HG03378 (cell line): ENCODE data around the gene LRRD1.
"Not testable (repeated sequence)": the region's sequence is repeated elsewhere in the genome, so short reads cannot be mapped to it uniquely, and the experiment has no call there.

Source experiments
- ATAC-seq: cut with Tn5 transposase; IDR thresholded peaks from one replicate; pipeline ENCODE4 v1.9.1; 2021; ENCODE audit warnings: mild to moderate bottlenecking, moderate library complexity; ENCODE audit not compliant: unreplicated experiment

LRRD1 gene

DNA sequence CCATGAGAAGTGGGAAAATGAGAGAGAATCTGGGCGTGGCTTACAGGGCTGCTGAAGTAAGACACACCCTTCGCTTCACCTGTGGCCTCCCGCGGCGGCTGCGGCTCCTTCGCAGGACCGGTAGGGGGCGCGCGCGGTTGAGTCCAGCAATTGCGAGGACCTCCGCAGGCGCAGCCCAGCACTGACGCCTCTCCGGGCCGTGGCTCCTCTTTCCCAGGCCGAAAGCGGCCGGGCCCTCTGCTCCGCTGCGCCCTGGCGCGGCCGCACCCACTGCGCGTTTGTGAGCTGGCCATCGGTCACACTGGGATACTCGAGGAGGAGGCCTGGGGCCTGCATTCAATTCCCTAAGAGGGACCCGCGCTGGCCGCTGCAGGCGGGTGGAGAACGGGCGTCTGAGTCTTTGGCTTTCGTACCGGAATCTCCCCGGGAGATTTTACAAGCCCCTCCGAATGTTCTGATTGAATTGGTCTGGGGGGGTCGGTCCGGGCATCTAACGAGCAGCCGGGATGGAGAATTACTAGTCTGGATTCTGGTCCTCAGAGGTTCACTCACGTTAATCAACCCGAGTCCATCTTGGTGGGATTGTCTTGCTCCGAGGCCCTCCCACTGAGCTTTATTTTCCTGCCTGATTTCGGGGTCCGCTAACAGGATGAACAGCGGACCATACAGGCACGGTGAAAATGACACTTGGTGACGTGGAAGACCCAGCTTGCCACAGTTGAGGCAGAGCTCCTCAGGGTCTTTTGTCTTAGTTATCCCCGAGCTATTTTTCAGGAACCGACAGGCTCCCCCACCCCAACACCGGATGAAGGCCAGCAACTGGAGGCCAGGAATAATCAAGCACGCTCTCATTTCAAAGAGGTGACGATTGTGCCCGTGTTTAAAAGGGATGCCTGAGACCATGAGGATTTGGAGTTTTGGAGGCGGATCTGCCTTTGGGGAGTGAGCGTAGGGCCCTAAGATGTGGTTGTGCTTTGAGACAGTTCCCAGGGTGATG is at the start of gene LRRD1:
Gene LRRD1 (minus strand): TSS at position 215 of the 997 bp plus-strand sequence. CDS start 13,940 bp downstream, outside the sequence.
- peak; percentile 89 for ATAC-seq

DNA sequence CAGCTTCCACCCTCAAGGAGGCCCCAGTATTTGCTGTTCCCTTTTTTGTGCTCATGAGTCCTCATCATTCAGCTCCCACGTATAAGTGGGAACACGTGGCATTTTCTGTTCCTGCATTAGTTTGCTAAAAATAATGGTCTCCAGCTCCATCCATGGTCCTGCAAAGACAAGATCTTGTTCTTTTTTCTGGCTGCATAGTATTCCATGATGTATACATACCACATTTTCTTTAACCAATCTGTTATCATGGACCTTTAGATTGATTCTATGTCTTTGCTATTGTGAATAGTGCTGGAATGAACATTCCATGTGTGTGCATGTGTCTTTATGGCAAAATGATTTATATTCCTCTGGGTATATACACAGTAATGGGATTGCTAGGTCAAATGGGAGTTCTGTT is 49.8 kb upstream of the LRRD1 start:
- no peak for ATAC-seq

DNA sequence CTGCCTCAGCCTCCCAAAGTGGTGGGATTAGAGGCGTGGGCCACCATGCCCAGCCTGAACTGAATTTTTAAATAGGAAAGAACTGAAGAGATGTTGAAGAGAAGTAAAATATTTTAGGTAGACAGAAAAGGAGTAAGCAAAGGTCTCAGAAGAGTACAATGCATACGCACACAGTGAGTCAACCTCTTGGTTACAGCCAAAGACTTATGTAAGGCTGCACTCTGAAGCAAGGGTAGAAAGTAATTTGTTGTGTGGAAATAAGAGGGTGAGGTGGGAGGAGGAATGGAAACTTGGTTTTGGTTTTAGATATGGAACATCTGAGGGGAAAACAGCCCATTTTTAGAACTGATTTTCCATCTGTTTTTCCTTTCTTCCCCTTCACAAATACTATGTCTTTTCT is 49.2 kb upstream of the LRRD1 start:
- no peak for ATAC-seq

DNA sequence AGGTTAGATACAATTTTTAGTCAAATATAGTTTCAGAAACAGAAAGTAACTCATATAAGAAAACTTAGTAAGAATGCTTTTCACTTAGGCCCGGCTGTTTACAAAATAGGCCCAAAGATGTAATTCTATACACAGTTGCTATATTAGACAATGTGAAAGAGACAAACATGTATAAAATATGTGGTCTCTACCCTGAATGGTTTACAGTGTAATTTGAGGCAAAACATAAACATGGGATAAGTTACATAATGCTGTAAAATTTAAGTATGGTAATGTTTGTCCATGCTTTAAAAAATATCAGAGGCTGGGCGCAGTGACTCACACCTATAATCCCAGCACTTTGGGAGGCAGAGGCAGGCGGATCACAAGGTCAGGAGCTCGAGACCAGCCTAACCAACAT is 48.0 kb upstream of the LRRD1 start:
- no peak for ATAC-seq

DNA sequence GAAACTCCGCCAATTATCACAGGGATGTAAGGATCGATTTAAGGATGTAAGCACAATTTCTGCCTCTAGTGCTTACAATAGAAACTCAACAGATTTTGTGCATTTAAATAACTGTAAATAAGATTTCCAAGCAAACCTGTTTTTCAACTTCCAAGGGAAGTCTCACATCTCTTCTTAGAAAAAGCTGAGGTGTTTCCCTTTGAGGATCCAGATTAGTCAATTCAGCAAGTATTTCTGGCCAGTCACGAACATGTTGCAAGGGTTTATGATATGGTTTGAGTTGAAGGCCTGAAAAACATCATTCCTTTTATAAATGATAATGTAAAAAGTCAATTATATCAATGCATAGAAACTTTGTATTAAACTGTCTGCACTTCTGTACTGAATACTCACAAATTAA is 42.8 kb upstream of the LRRD1 start:
- ATAC-seq = no peak

DNA sequence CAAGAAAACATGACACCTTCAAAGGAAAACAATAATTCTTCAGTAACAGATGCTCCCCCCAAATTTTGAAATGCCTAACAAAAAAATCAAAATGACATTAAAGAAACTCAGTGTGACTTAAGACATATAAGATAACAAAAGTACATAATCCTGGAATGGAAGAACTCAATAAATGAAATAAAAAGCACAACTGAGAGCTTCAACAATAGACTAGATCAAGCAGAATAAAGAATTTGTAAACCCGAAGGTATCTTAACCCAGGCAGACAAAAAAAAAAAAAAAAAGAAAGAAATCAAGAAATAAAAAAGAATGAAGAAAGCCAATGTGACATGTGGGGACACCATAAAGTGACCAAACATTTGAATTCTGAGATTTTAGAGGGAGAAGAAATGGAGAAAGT is 27.7 kb upstream of the LRRD1 start:
- ATAC-seq = no peak

DNA sequence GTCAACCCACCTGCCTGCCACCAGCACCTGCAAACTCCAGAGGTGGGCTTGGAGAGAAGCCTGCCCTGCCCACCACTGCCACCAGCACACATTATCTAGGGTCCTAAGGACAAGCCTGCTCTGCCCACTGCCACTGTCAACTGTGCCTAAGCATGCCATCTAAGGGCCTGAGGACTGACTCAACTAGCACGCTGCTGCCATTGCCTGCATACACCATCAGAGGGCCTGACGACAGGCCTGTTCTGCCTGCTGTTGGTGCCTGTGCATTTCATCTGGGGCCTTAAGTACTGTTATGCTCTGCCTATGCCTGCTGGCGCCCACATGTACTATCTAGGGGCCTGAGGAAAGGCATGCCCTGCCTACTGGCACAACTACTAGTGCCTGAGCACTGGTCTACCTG is 27.0 kb upstream of the LRRD1 start:
- no peak for ATAC-seq

DNA sequence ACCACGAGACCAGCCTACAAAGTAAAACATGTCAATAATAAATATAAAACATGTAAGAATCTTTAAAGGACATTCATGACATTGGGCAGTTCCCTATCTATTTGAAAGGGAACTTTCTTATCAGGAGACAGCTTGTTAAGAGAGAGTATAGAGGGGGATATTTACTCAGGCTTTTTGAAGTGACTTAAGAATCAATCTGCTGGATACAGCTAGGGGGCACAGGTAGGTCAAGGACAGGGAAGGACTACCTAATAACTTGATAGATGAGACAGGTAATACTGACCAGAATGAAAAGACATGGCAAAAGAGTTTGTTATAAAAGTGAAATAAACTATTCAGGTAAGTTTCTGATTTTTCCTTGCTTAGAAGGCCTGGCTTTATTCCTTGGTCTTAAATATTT is 21.8 kb upstream of the LRRD1 start:
- ATAC-seq = no peak

DNA sequence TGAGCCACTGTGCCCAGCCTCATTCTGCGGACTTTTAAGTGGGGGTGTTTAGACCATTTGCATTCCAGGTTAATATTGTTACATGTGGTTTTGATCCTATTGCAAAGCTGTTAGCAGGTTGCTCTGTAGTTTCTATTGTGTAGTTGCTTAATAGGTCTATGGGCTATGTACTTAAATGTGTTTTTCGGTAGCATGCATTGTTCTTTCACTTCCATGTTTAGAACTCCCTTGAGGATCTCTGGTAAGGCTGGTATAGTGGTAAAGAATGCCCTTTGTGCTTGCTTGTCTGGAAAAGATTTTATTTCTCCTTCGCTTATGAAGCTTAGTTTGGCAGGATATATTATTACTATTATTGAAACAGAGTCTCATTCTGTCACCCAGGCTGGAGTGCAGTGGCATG is 13.4 kb upstream of the LRRD1 start:
- ATAC-seq = no peak

DNA sequence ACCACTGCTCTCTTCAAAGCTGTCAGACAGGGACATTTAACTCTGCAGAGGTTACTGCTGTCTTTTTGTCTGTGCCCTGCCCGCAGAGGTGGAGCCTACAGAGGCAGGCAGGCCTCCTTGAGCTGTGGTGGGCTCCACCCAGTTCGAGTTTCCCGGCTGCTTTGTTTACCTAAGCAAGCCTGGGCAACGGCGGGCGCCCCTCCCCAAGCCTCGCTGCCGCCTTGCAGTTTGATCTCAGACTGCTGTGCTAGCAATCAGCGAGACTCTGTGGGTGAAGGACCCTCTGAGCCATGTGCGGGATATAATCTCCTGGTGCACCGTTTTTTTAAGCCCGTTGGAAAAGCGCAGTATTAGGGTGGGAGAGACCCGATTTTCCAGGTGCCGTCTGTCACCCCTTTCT is 10.3 kb upstream of the LRRD1 start:
- not testable (repeated sequence) for ATAC-seq

DNA sequence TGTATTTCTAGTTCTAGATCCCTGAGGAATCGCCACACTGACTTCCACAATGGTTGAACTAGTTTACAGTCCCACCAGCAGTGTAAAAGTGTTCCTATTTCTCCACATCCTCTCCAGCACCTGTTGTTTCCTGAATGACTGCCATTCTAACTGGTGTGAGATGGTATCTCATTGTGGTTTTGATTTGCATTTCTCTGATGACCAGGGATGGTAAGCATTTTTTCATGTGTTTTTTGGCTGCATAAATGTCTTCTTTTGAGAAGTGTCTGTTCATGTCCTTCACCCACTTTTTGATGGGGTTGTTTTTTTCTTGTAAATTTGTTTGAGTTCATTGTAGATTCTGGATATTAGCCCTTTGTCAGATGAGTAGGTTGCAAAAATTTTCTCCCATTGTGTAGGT is 5.4 kb upstream of the LRRD1 start:
- not testable (repeated sequence) for ATAC-seq

DNA sequence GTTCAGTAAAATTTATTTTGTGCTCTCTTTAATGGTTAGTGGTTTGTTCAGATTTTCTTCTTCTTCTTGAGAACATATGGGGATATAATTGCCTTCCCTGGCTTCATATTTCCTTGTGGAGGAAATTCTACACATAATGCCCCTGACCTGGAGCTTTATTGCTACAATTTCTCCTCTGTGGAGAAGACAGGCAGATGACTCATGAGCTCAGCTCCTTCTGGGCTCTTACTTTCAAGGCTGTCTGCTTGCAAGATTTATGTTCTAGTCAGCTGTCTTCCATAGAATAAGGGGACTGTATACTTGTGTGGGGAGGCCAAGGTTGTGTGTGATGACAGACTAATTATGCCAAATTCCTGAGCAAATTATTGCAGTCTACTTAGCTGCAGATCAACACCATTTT is 1.6 kb downstream of the LRRD1 start:
- no peak for ATAC-seq

DNA sequence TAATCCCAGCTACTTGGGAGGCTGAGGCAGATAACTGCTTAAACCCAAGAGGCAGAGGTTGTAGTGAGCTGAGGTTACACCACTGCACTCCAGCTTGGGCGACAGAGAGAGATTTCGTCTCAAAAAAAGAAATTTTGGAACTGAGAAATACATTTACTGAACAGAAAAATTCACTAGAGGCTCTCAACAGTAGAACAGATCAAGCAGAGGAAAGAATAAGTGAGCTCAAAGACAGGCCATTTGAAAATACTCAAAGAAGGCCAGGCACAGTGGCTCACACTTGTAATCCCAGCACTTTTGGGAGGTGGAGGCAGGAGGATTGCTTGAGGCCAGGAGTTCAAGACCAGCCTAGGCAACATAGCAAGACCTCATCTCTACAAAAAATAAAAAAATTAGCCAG is 9.4 kb downstream of the LRRD1 start:
- not testable (repeated sequence) for ATAC-seq

DNA sequence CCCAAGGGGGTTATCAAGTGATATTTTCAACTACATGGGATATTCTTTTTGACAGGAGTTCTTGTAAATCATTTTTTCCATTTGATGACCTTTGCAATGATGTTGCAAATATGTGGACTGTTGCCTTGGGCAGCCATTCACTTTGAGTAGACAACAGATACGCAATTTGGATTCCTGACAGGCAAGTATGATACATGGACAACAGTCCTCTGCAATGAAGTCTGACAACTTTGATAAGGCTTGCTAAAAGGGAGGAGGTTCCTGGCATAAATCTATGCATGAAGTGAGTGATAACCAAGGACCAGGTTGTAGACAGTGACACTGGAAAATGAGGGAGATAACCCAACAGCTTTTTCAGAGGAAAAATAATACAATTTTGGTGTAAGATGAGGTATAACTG is 17.7 kb downstream of the LRRD1 start:
- ATAC-seq = no peak

DNA sequence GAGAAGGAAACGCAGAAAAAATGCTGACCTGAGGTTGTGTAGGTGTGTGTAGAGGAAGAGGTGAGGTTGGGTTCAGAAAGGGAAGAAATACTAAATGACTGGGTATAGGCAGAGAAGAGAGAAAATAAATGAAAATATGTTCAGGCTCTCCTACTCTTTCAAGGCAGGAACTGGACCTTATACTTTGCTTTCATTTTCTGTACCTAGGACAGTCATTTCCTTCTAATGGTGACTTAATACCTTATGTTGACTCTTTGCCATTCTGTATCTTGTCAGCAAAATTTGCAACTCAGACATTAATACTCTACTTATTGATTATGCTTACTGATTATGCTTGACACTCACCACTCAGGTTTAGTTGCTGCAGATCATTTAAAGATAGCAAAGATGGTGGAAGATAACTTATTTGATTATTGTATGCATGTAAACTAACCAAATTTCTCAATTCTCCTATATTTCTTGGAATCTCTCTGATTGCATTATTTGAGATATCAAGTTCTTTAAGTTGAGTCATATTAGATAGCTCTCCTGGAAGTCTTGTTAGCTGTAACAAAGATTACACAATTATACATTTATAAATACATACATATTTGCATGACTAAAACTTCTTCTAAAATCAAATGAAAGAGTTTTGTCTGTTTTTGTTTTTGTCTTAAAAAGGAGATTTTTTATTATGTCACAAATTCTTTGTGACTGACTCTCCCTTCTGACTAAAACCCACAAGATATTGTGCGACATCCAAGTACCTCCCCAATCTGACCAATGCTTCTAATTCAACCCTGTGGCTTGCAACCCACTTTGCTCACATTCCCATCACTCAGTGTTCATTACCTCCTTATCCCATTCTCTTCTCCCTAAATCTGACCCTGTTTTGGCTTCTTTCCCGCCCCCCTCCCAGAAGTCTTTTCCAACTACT is 20.0 kb downstream of the LRRD1 start:
- peak; percentile 94 for ATAC-seq

DNA sequence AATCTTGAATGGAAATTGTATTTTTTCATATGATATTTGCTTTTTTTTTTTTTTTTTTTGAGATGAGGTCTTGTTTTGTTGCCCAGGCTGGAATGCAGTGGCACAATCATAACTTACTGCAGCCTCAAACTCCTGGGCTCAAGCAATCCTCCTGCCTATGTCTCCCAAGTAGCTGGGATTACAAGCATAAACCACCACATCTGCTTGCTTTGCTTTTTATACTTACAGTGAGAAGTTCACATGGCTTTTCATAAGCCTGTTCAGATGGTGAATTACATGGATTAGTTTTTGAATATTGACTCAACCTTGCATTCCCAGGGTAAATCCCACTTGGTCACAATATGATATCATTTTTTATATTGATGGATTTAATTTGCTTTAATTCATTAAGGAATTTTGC is 22.0 kb downstream of the LRRD1 start:
- no peak for ATAC-seq

DNA sequence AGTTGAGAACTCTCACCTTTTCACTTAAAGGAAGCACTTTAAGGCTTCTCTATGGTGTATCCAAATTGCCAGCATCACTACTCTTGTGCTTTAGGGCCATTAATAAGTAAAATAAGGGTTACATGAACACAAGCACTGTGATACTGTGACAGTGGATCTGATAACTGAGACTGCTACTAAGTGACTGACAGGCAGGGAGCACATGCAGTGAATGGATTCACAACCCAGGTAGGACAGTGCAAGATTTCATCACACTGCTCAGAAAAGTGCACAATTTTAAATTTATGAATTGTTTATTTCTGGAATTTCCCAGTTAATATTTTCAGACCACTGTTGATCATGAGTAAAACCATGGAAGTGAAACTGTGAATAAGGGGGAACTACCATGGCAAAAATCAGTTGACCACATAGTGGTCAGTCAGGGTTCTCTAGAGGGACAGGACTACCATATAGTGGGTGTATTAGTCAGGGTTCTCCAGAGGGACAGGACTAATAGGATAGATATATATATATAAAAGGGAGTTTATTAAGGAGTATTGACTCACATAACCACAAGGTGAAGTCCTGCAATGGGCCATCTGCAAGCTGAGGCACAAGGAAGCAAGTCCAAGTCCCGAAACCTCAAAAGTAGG is 23.7 kb downstream of the LRRD1 start:
- no peak for ATAC-seq

DNA sequence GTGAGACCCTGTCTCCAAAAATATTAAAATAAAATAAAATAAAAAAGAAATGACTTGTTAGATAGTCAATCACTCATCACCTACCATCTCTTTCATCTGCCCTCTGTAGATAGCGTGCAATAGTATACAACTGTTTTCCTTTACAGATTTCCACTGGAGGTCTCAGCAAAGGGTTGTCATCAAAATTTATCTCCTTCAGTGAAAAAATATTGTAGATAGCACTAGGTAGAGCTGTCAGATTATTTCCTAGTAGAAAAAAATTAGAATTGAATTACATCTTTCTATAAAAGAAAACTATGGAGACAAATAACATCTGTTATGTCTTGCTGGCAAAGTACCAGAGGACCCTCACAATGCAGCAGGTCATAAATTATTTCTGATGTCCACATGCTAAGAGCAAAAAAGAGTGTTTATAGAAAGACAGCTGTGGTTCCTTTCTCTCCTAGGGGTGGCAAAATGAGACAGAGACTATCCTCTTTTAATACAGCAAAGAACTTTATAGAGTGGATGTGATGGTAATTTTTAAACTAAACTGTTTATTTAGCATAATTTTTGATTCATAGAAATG is 28.4 kb downstream of the LRRD1 start:
- no peak for ATAC-seq

DNA sequence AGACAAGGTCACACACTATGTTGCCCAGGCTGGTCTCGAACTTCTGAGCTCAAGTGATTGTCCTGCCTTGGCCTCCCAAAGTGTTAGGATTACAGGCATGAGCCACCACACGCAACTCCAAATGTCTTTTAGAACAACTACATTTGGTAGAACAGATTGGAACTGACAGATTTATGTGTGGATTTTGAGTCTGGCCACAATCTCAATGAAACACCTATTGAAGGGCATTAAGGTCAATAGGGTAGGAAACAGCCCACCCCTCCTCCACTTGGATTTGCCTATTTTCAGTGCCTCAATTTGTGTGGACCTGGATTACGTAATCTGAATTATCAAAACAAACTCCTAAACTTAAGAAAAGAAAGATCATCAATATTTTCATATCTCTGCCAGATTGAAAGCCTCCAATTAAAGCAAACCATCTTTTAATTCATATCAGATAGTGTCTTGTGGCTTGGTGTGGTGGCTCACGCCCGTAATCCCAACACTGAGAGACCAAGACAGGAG is 29.2 kb downstream of the LRRD1 start:
- ATAC-seq = no peak

DNA sequence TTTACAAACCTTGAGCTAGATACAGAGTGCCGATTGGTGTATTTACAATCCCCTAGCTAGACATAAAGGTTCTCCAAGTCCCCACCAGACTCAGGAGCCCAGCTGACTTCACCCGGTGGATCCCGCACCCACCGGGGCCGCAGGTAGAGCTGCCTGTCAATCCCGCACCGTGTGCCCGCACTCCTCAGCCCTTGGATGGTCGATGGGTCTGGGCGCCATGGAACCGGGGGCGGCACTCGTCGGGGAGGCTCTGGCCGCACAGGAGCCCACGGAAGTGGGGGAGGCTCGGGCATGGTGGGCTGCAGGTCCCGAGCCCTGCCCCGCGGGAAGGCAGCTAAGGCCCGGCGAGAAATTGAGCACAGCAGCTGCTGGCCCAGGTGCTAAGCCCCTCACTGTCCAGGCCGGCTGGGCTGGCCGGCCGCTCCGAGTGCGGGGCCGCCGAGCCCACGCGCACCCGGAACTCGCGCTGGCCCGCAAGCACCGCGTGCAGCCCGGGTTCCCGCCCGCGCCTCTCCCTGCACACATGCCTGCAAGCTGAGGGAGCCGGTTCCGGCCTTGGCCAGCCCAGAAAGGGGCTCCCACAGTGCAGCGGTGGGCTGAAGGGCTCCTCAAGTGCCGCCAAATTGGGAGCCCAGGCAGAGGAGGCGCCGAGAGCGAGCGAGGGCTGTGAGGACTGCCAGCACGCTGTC is 35.6 kb downstream of the LRRD1 start:
- ATAC-seq = not testable (repeated sequence)
